Mesenteric fat pad (tissue), 1 donor: Measurements from ENCODE around the gene MDGA2. TPM values are rescaled to one million over a fixed set of nuclear protein-coding genes. Genes with fewer than 3 reads are reported as not detected.
"Not testable (repeated sequence)": the region's sequence is repeated elsewhere in the genome, so short reads cannot be mapped to it uniquely, and the experiment has no call there.

Experiments used
- DNase-seq: peaks from one replicate; pipeline ENCODE4 v3.0.0-alpha.2; 2020; ENCODE audit warnings: low spot score
- total RNA-seq: library from RNA; stranded (reverse); fragmentation: NEBNext Ultra II Directional; extraction: Animal tissue kit (Norgen Biotek cat#: 25700); gene quantifications from one replicate; pipeline ENCODE4 v1.2.1, GENCODE V29; 2021
- donor health status: DM: yes; HTN: yes; CAD: no.

The MDGA2 gene
- total RNA-seq, 1 donor from 2014 or later: not detected

DNA sequence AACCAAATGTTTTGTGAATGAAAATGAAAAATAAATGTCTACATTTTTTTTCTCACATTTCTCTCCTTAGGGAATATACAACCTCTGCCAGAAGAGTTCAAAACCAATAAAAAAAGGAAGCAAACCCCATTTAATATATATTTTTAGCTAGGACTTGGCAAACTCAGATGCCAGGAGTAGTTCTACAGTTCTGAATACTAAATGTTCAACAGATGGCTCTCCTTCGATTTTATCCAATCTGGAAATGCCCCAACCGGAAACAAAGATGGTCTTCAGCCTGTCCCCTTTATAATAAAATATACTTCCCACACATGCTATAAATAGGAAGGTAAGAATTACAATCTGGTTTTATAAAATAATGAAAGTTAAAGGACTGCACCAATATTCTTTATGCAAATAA lies 330.4 kb downstream of the MDGA2 start:
- no peak for DNase-seq

DNA sequence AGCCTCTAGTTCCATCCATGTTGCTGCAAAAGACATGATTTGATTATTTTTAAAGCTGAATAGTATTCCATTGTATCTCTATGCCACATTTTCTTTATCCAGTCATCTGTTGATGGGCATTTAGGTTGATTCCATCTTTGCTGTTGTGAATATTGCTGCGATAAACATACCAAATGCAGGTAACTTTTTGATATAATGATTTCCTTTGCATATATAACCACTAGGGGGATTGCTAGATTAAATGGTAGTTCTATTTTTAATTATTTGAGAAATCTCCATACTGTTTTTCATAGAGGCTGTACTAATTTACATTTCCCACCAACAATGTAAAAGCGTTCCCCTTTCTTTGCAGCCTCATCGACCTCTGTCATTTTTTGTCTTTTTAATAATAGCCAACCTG lies 342.5 kb downstream of the MDGA2 start:
- DNase-seq: no peak

DNA sequence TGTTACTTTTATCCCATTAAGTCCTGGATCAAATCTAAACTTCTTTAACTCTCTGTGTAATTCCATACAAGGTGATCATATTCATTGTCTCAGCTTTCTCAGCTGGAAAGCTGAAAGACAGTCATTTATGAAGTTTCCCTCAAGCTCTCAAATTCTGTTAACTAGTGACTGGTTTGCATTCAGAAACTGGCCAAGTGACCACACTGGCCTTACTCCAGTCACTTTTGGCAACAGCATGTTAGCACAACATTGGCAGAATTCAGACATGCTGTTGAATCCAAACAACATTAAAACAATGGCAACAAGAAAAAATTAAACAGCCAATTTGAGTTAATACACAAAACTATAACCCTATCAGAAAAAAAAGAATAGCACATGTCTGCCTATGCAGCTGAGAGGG lies 343.3 kb downstream of the MDGA2 start:
- DNase-seq: no peak

DNA sequence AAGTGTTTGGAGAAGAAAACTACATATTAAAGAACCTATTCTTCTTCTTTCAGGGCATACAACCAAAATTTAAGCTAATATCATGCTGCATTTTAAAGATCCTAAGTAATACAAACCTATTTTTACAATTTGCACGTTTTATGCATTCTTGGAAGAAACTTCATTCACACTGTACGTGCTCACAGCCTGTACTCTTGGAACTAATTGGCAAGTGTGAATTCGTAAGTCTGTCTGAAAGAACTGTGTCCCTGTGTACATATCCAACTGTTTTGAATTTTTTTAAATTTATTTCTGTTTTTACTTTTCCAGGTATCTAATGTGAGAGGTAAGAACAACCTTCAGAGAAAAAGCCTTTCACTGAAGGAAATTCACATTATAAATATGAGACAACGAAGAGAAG lies 347.0 kb downstream of the MDGA2 start:
- DNase-seq: no peak

DNA sequence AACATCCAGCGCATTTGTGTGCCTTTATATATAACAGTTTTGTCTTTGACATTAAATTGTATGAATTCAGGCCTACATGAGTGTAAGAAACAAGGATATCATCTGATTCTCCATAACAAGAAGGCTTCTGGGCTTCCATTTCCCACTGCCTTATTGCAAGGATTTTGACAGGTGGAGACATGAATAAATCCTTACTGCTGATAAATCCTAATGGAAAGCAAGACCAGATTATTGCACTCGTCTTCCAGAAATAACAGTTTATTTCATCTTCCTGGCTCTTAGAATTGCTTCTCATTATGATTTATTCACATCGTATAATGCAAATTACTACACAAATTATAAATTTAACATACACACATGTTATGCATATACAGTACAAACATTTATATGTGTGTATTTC lies 348.1 kb downstream of the MDGA2 start:
- no peak for DNase-seq

DNA sequence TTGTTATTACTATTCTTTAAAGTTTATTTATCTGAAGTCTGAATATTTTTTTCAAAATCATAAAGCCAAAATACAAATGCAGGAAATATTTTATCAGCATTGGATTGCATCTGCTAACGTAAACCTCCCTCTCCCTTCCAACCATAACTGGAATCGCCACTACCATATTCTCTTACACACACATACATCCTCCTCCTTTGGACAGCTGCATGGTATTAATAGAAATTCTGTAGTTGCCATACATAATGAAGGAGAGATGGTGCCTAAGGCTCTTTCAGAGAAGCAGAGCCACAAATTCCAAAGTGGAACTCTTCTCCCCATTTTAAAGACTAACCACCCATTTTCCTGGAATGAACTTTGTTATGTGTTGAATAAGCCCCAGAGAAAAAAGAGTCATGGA lies 352.7 kb downstream of the MDGA2 start:
- no peak for DNase-seq

DNA sequence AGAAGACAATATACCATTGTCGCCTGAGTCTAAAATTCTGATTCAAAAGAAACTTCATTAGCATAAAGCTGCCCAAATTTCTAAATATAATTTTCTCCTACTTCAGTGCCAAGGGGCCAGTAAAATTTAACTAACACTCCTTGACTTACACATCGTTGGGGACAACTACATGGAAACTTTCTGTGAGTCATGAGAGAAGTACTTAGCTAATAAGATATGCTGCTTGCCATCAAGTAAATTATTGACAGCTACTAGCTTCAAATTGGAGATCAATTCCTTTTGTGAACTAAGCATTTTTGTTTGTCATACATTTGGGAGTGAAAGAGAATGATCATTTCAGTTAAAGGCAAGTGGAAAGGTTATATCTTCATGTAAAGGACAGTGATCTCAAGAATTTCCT lies 373.3 kb downstream of the MDGA2 start:
- no peak for DNase-seq

DNA sequence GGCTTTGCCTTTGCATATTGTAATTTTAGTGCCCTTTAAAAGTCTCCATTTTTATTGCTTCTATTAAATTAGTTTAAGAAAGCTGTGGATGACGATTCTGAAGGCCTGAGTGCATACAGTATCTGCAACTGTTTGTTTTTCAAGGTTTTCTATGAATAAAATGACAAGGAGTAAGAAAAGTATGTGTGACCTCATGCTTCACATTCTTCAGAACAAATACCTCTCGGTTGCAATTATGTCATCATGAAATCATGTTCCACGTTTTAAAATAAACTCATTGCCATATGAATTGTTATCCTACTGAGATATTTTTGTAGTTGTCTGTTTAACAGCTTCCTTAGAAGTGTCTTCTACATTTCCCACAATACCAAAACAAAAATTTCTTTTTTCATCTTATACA lies 374.6 kb downstream of the MDGA2 start:
- no peak for DNase-seq

DNA sequence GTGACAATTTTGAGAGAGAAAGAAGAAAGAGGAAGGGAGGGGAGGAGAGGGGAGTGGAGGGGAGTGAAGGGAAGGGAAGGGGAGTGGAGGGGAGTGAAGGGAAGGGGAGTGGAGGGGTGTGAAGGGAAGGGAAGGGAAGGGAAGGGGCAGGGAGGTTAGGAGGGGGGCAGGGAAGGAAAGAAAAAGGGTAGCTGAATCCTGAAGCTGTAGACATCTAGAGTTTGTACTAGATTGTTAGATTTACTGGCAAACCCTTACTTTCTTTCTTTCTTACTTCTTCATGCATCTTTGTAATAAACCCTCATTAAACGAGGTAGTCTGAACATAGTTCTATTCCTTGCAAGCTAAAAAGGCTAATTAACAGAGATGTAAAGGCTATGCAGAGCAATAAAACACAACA lies 378.0 kb downstream of the MDGA2 start:
- DNase-seq: no peak

DNA sequence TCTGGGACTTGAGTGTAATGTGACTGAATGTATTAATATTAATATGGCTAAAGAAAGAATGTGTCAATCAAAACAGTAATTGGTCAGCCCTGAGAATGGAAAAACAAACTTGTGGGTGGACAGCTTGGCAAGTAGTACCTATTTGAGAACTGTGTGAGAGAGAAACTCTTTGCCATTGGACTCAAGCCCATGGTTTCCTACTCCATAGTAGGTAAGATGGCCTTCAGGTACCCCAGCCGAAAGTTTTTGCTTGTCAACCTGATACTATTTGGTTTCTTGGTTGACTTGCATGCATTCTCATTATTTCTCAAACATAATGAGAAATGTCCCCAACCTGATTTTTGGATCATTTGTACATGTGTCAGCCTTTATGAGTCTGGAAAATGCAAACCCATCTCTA lies 391.1 kb downstream of the MDGA2 start:
- DNase-seq: no peak

DNA sequence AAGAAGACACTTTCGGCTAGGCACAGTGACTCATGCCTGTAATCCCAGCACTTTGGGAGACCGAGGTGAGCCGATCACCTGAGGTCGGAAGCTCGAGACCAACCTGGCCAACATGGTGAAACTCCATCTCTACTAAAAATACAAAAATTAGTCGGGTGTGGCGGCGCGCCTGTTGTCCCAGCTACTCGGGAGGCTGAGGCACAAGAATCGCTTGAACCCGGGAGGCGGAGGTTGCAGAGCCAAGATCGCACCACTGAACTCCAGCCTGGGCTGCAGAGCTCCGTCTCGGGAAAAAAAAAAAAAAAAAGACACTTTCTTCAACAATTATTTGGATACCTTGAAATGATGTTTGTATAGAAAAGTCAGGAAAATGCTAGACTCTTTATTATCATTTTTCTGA lies 393.6 kb downstream of the MDGA2 start:
- DNase-seq: not testable (repeated sequence)

DNA sequence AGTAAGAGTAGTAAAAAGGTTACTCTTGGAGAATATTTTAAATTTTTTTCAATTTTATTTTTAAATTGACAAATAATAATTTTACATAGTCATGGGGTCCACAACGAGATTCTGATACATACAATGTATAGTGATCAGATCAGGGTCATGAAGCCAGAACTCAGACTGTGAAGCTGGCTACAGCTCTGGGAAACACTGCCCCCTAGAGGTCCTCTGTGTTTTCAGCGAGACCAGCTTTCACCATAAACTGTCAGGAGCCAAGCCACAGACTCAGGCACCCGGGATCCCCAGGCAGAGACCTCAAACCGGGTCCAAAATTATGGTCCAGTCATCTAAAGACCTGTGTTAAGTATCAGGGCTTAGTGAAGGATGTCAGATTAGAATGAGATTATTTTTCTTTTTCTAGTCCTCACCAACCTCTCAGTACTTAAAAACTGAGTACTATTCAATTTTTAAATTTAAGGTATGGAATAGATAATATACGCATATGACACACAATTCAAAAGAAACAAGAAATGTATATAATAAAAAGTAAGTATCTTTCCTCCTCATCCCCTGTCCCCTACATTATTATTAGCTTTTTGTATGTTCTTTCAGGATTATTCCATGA lies 397.1 kb downstream of the MDGA2 start:
- DNase-seq: no peak

DNA sequence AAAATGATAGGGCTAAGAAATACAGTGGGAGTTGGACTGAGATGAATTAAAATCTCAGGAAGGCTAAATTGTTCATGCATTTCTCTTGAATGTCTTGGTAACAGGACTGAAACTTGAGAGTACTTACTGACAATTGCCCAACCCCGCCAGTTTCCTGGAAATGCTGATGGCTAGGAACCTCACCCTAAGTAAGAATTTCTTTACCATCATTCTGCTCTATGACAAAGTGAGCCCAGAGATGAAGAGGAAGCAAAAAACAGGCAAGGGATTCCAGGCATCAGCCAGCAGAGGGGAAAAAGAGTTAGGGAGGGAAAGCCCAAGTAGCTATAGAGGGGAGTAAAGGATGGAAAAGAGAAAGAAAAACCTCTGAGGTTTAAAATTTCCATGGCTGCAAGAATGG lies 397.7 kb downstream of the MDGA2 start:
- no peak for DNase-seq

DNA sequence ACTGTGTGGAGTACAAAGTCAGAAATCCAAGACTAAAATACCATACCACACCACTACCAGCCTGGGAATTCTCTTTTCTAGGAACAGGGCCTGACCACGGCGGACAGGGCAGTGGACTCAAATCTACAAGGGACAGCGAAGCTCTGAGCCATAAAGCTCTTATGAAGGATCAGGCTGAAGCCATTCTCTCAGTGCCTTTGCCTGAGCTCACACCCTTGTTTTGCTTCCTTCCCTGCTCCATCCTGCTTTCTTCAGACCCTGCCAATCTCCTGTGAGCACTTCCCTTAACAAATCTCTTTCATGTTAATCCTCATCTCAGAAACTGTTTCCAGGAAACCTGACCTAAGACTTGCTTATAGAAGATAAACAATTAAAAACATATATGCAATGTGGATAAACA lies 398.5 kb downstream of the MDGA2 start:
- no peak for DNase-seq

DNA sequence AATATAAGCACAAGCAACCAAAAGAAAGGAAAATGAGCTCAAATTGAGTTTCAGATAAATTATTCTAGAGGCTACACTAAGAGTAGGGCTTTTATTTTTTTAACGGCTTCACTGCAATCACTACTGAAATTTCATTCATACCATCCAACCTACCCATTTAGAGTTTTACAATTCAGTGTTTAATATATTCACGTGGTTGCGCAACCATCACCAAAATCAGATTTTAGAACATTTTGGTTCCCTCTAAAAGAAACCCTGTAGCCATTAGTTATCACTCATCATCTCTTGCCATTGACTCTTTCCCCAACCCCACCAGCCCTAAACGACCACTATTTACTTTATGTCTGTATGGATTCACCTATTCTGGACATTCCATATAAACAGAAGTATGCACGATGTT lies 401.5 kb downstream of the MDGA2 start:
- no peak for DNase-seq

DNA sequence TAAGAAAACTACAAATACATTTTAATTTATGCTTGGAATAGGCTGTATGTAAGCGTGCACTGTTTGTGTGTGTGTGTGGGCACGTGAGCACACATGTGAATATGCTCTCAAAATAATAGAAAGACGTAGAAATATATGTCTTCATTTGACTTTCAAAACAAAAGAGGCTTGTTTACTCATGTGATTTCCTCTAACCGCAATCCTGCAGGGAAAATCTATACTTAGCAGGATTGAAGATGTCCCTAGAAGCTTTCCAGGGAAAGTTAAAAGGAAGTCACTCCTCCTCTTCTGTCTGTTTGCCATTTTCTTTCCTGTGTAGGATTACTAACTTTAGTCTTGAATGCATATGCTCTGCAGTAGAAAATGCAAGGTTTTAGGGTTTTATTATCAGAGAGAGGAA lies 404.7 kb downstream of the MDGA2 start:
- DNase-seq: no peak

DNA sequence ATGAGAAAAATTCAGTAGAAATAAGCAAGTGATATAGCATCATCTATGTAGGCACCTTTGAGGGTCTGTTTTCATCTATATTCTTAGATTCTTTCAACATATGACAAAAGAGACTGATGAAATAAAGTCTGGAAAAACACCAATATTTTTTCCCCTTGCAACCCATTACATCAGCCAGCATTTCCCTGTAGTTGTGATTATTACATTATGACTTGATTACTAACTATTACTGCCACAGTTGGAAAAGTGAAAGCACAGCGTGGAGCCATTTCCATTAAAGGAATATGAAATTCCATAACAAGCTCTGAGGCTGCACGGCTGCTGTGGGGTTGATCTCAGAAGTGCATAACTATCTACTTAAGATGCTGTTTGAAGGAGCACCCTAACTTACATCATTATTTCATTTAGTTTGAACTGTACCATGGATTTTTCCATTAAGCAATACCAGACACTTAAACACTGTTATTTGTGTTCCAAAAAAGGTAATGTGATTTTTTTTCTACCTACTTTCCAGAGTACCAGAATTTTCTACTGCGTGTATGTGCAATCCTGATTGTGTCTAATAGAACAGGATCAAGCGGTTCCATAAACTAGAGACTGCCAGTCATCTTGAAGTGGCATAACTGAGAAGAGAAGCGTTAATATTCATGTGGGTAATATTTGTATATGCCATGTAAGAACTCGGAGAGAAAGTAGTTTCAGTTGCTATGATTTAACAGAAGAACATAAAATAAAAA lies 405.5 kb downstream of the MDGA2 start:
- DNase-seq: no peak

DNA sequence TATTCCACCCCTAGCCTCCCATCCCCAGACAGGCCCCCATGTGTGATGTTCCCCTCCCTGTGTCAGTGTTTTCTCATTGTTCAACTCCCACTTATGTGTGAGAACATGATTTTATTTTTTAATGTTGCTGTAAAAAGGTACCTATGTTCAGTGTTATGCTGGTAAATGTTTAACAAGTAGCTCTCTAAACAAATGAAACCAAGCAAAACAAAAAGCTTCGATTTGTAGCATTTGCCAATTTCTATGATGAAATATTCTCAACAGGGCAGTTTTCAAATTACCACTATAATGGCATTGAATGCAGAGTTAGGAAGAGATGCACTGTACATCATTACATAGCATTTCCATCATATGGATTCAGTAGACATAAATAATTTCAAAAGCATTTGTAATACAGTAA lies 410.6 kb downstream of the MDGA2 start:
- DNase-seq: no peak

DNA sequence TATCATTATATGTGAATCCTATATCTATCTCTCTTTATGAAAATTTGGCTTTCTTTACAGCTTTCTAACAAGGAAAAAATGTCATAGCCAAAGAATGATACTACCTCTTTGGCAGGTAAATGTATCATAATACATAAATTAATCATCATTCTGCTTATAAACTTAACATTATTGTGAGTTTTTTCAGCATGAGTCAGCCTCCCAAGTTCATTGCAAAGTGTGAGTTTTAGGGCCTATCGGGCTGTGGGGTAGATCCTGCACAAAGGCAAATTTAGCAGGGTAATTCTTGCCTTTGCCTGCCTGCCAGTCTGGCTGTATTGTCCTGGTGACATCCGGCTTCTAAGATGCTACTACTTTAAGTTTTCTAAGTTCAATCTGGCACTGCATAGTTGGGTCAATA lies 412.6 kb downstream of the MDGA2 start:
- no peak for DNase-seq

DNA sequence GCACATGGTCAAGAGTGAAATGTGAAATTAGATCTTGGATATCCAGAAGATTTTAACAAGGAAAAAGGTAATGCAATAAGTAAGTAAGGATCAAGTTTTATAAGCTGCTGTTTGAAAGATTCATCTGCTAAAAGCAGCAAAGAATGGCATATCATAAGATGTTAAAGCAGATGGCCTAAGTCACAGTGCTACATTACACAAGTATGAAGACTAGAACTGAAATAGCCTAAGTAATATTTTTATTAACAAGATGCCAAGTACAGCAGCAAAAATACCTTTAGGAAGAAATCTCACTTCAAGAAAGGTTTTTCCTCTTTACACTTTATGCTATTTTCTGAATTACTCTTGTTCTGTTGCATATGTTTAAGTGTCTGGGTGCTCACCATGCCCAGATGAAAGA lies 414.1 kb downstream of the MDGA2 start:
- no peak for DNase-seq

DNA sequence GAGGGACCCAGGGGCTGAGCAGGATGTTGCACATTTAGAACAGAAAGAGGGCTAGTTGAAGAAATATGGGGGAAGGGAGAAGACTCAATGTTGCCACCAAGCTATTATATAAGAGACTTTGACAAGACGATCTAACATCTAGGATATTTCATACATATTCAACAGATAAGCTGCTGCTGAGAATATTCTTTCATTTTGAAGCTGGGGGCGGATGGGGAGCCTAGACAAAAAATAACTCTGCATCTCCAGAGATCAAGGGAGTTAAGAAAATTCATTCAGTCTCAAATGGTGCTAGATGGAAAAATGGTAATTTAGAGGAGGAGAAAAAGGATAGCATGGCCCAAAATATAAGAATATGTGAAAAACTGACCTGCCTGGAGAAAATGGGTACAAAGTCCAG lies 415.6 kb downstream of the MDGA2 start:
- no peak for DNase-seq

DNA sequence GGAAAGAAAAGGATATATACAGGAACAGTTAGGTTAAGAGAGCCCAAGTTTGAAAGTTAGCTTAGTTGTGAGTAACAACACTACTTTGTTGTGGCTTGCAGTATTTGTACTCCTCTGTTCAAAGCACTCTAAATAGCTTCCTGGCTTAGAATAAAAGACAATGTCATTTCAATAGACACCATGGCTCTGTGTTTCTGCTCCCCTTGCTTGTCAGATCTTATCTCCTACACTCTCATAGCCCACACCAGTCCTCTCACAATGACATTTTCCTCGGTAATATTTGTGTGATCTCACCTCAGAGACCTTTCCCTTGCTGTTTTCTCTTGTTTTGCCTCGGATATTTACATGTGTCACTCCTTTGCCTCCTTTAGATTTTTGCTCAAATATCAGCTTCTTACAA lies 418.4 kb downstream of the MDGA2 start:
- DNase-seq: no peak

DNA sequence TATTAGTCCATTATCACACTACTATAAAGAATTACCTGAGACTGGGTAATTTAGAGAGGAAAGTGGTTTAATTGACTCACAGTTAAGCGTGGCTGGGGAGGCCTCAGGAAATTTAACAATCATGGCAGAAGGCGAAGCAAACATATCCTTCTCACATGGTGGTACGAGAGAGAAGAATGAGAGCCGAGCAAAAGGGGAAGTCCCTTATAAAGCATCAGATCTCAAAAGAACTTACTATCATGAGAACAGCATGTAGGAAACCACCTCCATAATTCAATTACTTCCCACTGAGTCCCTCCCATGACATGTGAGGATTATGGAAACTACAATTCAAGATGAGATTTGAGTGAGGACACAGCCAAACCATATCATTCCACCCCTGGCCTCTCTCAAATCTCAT lies 422.6 kb downstream of the MDGA2 start:
- no peak for DNase-seq
